GM18507 (cell line): ENCODE measurements around the gene ZNF441.
"Not testable (repeated sequence)": the region's sequence is repeated elsewhere in the genome, so short reads cannot be mapped to it uniquely, and the experiment has no call there.

Experiments
- DNase-seq: peaks from one replicate; pipeline ENCODE4 v3.0.0; 2011; ENCODE audit warnings: low read depth; ENCODE audit not compliant: insufficient read length; ENCODE audit errors: extremely low spot score
- FAIRE-seq: peaks from 2 replicates; lab custom pipeline; 2011; peaks lifted over from hg19 to GRCh38; lab: Jason Lieb, UNC

The ZNF441 gene

GRCh38 chr19:11771520-11771919 lies 4.7 kb downstream of the ZNF441 start:
- FAIRE-seq, DNase-seq: not testable (repeated sequence)

- not testable (repeated sequence) for DNase-seq, FAIRE-seq
Observed at GRCh38 chr19:11776669-11777068, 9.9 kb downstream of the ZNF441 start.

GRCh38 chr19:11780431-11781020 lies 13.7 kb downstream of the ZNF441 start:
- DNase-seq (no peak), FAIRE-seq (no peak)

- DNase-seq, result no peak
- no peak for FAIRE-seq
Observed at GRCh38 chr19:11781295-11782057, 14.7 kb downstream of the ZNF441 start.

GRCh38 chr19:11783767-11784166 lies 17.0 kb downstream of the ZNF441 start:
- FAIRE-seq, result no peak
- DNase-seq, result no peak

- FAIRE-seq, result no peak
- no peak for DNase-seq
Observed at GRCh38 chr19:11784356-11784755, 17.6 kb downstream of the ZNF441 start.

GRCh38 chr19:11787536-11787935 lies 20.7 kb downstream of the ZNF441 start:
- DNase-seq, result no peak

GRCh38 chr19:11792942-11793341 lies 26.1 kb downstream of the ZNF441 start:
- DNase-seq, result no peak
- FAIRE-seq, result no peak

More at GRCh38 chr19:11787536-11787935, 20.7 kb downstream of the ZNF441 start:
- FAIRE-seq, result no peak

GRCh38 chr19:11797491-11797890 lies 30.7 kb downstream of the ZNF441 start:
- DNase-seq (peak; percentile 56), FAIRE-seq (peak; percentile 91)

GRCh38 chr19:11798391-11799330 lies 31.9 kb downstream of the ZNF441 start, which contains the start of gene ZNF491:
ZNF491 (plus strand) TSS chr19:11798523; CDS start chr19:11805954, 7,431 bp downstream.
- FAIRE-seq (peak; percentile 83), DNase-seq (peak; percentile 76)

- no peak for DNase-seq
- FAIRE-seq, result no peak
Observed at GRCh38 chr19:11806354-11807098, 39.7 kb downstream of the ZNF441 start.

- FAIRE-seq, result no peak
- no peak for DNase-seq
Observed at GRCh38 chr19:11807099-11807380, 40.2 kb downstream of the ZNF441 start.

GRCh38 chr19:11813703-11814028 lies 46.9 kb downstream of the ZNF441 start:
- FAIRE-seq, result no peak

GRCh38 chr19:11814029-11814699 lies 47.4 kb downstream of the ZNF441 start, which contains the start of gene ZNF440:
ZNF440 (plus strand) TSS chr19:11814273; CDS start chr19:11814448, 175 bp downstream.
- FAIRE-seq (peak; percentile 81), DNase-seq (peak; percentile 97)

More at GRCh38 chr19:11813703-11814028, 46.9 kb downstream of the ZNF441 start:
- DNase-seq, result no peak

- DNase-seq (no peak), FAIRE-seq (no peak)
Observed at GRCh38 chr19:11814700-11815035, 47.9 kb downstream of the ZNF441 start.

- no peak for FAIRE-seq
- no peak for DNase-seq
Observed at GRCh38 chr19:11821474-11822109, 54.8 kb downstream of the ZNF441 start.

- FAIRE-seq, DNase-seq: not testable (repeated sequence)
Observed at GRCh38 chr19:11828957-11829876, 62.4 kb downstream of the ZNF441 start.
